Hepatocyte (in vitro differentiated cells): ENCODE results near the gene MAOB.

Source experiments
- EZH2 ChIP-seq: fragments of 200-600 bp; sonication (generic); IDR thresholded peaks from 2 replicates; pipeline ENCODE4 v1.6.1; 2016; ENCODE audit warnings: antibody characterized with exemption, mild to moderate bottlenecking, borderline replicate concordance
- TF ChIP-seq, protein P1 (sequence below): fragments of 200-600 bp; sonication (generic); IDR thresholded peaks from 2 replicates; pipeline ENCODE4 v1.5.1; 2016; ENCODE audit warnings: antibody characterized with exemption, mild to moderate bottlenecking; ENCODE audit not compliant: poor library complexity

DNA sequence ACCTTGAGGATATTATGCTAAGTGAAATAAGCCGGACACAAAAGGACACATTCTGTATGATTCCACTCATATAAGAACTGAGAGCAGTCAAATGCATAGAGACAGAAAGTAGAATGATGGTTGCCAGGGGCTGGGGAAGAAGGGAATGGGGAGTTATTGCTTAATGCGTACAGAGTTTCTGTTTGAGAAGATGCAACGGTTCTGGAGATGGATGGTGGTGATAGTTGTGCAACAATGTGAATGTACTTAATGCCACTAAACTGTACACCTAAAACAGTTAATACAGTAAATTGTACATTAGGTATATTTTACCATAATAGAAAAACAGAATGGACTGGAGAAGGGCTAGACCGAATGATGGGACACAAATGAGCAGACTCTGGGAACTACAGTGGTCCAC, 15.8 kb downstream of the MAOB start:
- no peak for TF ChIP-seq EZH2
- TF ChIP-seq, protein P1, sequence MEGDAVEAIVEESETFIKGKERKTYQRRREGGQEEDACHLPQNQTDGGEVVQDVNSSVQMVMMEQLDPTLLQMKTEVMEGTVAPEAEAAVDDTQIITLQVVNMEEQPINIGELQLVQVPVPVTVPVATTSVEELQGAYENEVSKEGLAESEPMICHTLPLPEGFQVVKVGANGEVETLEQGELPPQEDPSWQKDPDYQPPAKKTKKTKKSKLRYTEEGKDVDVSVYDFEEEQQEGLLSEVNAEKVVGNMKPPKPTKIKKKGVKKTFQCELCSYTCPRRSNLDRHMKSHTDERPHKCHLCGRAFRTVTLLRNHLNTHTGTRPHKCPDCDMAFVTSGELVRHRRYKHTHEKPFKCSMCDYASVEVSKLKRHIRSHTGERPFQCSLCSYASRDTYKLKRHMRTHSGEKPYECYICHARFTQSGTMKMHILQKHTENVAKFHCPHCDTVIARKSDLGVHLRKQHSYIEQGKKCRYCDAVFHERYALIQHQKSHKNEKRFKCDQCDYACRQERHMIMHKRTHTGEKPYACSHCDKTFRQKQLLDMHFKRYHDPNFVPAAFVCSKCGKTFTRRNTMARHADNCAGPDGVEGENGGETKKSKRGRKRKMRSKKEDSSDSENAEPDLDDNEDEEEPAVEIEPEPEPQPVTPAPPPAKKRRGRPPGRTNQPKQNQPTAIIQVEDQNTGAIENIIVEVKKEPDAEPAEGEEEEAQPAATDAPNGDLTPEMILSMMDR, result no peak
